Heart left ventricle (tissue), 16 donors: ENCODE data around the gene NOL3. TPM values are rescaled to one million over a fixed set of nuclear protein-coding genes. Genes with fewer than 3 reads are reported as not detected.

ENCODE experiments used
- ATAC-seq, 4 donors: fragments of 200-7000 bp; cut with Tn5 transposase; one replicate each; pipeline ENCODE4 v1.9.1; 2020 to 2022; ENCODE audit warnings: moderate library complexity in 4 of 4, mild to moderate bottlenecking in 3 of 4, moderate number of reproducible peaks in 1 of 4
- DNase-seq, 5 donors: peaks; one replicate each; pipeline ENCODE4 v3.0.0-alpha.2; 2020
- H3K27ac ChIP-seq, 12 donors: fragments of 200-600 bp; sonication (generic) in 4 of 12; one replicate each; pipeline versions ENCODE4 v1.5.0 to v1.8.0; 2016 to 2022; ENCODE audit warnings: mild to moderate bottlenecking in 2 of 12
- H3K27me3 ChIP-seq, 9 donors: fragments of 200-600 bp; sonication (generic) in 2 of 9; one replicate each; pipeline versions ENCODE4 v1.5.1 to v1.8.0; 2016 to 2022; ENCODE audit warnings: mild to moderate bottlenecking in 3 of 9
- H3K36me3 ChIP-seq, 9 donors: fragments of 200-600 bp; sonication (generic) in 2 of 9; one replicate each; pipeline versions ENCODE4 v1.5.0 to v1.8.0; 2018 to 2022; ENCODE audit warnings: mild to moderate bottlenecking in 2 of 9
- H3K4me1 ChIP-seq, 12 donors: fragments of 200-600 bp; sonication (generic) in 4 of 12; one replicate each; pipeline versions ENCODE4 v1.5.0 to v1.8.0; 2016 to 2022; ENCODE audit warnings: mild to moderate bottlenecking in 3 of 12
- H3K4me3 ChIP-seq, 12 donors: fragments of 200-600 bp; sonication (generic) in 4 of 12; one replicate each; pipeline versions ENCODE4 v1.5.0 to v1.8.0; 2017 to 2022; ENCODE audit warnings: mild to moderate bottlenecking in 9 of 12, moderate library complexity in 4 of 12
- H3K9me3 ChIP-seq, 12 donors: fragments of 200-600 bp; sonication (generic) in 4 of 12; one replicate each; pipeline versions ENCODE4 v1.5.0 to v1.8.0; 2016 to 2022; ENCODE audit warnings: mild to moderate bottlenecking in 1 of 12
- CTCF ChIP-seq, 12 donors: fragments of 200-600 bp; sonication (generic) in 4 of 12; IDR thresholded peaks; one replicate each; pipeline versions ENCODE4 v1.5.0 to v1.8.0; 2018 to 2022; ENCODE audit warnings: antibody characterized with exemption in 12 of 12, mild to moderate bottlenecking in 5 of 12
- POLR2A ChIP-seq, 2 donors: fragments of 450-650 bp; IDR thresholded peaks; one replicate each; pipeline ENCODE4 v1.6.1; 2017; ENCODE audit warnings: antibody characterized with exemption in 2 of 2, mild to moderate bottlenecking in 2 of 2, moderate library complexity in 2 of 2
- WGBS, 4 donors: extraction: QIAGEN DNeasy Blood & Tissue Kit in 2 of 4; methylation state at CpG; one replicate each; pipeline versions ENCODE4 v1.1.5 to v1.1.7; 2013 to 2018; 5-methylcytosine and 5-hydroxymethylcytosine counted together
- intact Hi-C, 10 donors: fragments of 100-400 bp; cut with DNase I; formaldehyde crosslinking; loops; one replicate each; pipeline versions ENCODE4 v1.11.1 to v1.14.2; 2022
- polyA plus RNA-seq, 2 donors: library from polyadenylated mRNA; stranded (reverse); fragments of 200-250 nt; gene quantifications; one replicate each; pipeline ENCODE4 v1.2.3, GENCODE V29; 2013
- total RNA-seq, 9 donors: library from RNA; depleted of rRNA in 2 of 9; stranded (reverse); fragments of >200 nt in 2 of 9; fragmentation: NEBNext Ultra II Directional in 3 of 9; extraction: Animal tissue kit (Norgen Biotek cat#: 25700) in 3 of 9; gene quantifications; one replicate each; pipeline versions ENCODE4 v1.1.0 to v1.2.4, GENCODE V29; 2016 to 2023
- donor health status: ischemic (EF 13 %, LVEDD 7.1; RV severe dilation, severe dysfunction).
- donor health status: healthy with polysubstance abuse.
- donor health status: DM: no; HTN: yes; CAD: no.
- donor health status: DM: no; HTN: no; CAD: no.
- donor health status: ischemic (EF 25% LVEDD 6.9; RV normal size, moderate dysfunction).
- donor health status: ischemic (EF 25% LVEDD 5.7; RV mildly dilated, moderate dysfunction).
- donor health status: healthy.
- donor health status: DM: yes; HTN: yes; CAD: no.
- donor health status: ischemic (EF 35%, LVEDD 5.7; RV mildly dilated, moderate dysfunction).
- donor health status: nonischemic (EF 11% LVEDD 7.7; RV severe dilation, severe dysfunction).
- donor health status: DM: yes; HTN: yes; CAD: no.
- donor health status: PGD.
- donor health status: ischemic (EF 29% LVEDD 5.4; RV normal size, mild dysfunction).
- donor health status: nonischemic (EF 23%, LVEDD 6.1; RV moderate dilation, normal function).

The NOL3 gene
- total and polyA plus RNA-seq, 11 donors = 64.9 to 121 (median 85.5) TPM

GRCh38 chr16:67144943-67145342, 25.4 kb upstream of the NOL3 start:
- no peak overlapping the region for H3K4me3 ChIP-seq
- intact Hi-C loops = no loop called here
- H3K36me3 ChIP-seq = peaks cover 0 to 94% (median 85%) of the 10 kb centered on the region in 9 donors
- H3K27ac ChIP-seq = no peak overlapping the region
- ATAC-seq = no peak
- no peak for DNase-seq
- H3K9me3 ChIP-seq = no peaks in the 10 kb centered on the region
- peaks cover 0 to 2% (median 0%) of the 10 kb centered on the region in 9 donors for H3K27me3 ChIP-seq
- WGBS, 4 donors = 84 to 94% (median 92%) methylated on average over 2 of the region's 2 CpGs
- H3K4me1 ChIP-seq = peaks cover 0 to 3% (median 0%) of the 10 kb centered on the region in 12 donors
- TF ChIP-seq POLR2A (IDR thresholded peaks at IDR 0.05) = no peak

GRCh38 chr16:67145746-67146145, 24.6 kb upstream of the NOL3 start:
- peaks cover 0 to 10% (median 0%) of the 10 kb centered on the region in 9 donors for H3K27me3 ChIP-seq
- TF ChIP-seq CTCF (IDR thresholded peaks at IDR 0.05) (no peak), POLR2A (IDR thresholded peaks at IDR 0.05) (no peak)
- H3K4me3 ChIP-seq = no peak overlapping the region
- H3K27ac ChIP-seq = no peak overlapping the region
- no peak for DNase-seq
- intact Hi-C loops = no loop called here
- H3K36me3 ChIP-seq = peaks cover 0 to 86% (median 77%) of the 10 kb centered on the region in 9 donors
- no peak for ATAC-seq
- peaks cover 0 to 11% (median 0%) of the 10 kb centered on the region in 12 donors for H3K4me1 ChIP-seq
- WGBS, 4 donors = 86 to 92% (median 89%) methylated on average over 2 of the region's 2 CpGs
- no peaks in the 10 kb centered on the region for H3K9me3 ChIP-seq

- peaks cover 0 to 16% (median 7%) of the 10 kb centered on the region in 12 donors for H3K4me1 ChIP-seq
- 80 to 91% (median 88%) methylated on average over 6 to 7 of the region's 7 CpGs for WGBS, 4 donors
- H3K27ac ChIP-seq = no peak overlapping the region
- no peaks in the 10 kb centered on the region for H3K9me3 ChIP-seq
- H3K4me3 ChIP-seq = no peak overlapping the region
- TF ChIP-seq CTCF (IDR thresholded peaks at IDR 0.05) (no peak), POLR2A (IDR thresholded peaks at IDR 0.05) (no peak)
- ATAC-seq (no peak), DNase-seq (no peak)
- H3K27me3 ChIP-seq = peaks cover 0 to 17% (median 0%) of the 10 kb centered on the region in 9 donors
- intact Hi-C loops = no loop called here
- peaks cover 0 to 76% (median 67%) of the 10 kb centered on the region in 9 donors for H3K36me3 ChIP-seq
Measured at GRCh38 chr16:67146523-67147357, 23.6 kb upstream of the NOL3 start.

GRCh38 chr16:67147437-67148140, 22.7 kb upstream of the NOL3 start:
- WGBS, 4 donors = 89 to 96% (median 94%) methylated on average over 4 of the region's 4 CpGs
- H3K36me3 ChIP-seq = peaks cover 0 to 68% (median 58%) of the 10 kb centered on the region in 9 donors

More at GRCh38 chr16:67147437-67148140, 22.7 kb upstream of the NOL3 start:
- Histone ChIP-seq H3K9me3 (no peaks in the 10 kb centered on the region), H3K4me1 (peaks cover 0 to 16% (median 7%) of the 10 kb centered on the region in 12 donors), H3K27me3 (peaks cover 0 to 17% (median 0%) of the 10 kb centered on the region in 9 donors), H3K27ac (no peak overlapping the region), H3K4me3 (no peak overlapping the region)
- intact Hi-C loops = no loop called here
- no peak for ATAC-seq
- DNase-seq = no peak
- no peak for TF ChIP-seq CTCF (IDR thresholded peaks at IDR 0.05)
- TF ChIP-seq POLR2A (IDR thresholded peaks at IDR 0.05) = no peak
